B cell (primary cell): ENCODE results near the gene AGAP1. TPM values are rescaled to one million over a fixed set of nuclear protein-coding genes. Genes with fewer than 3 reads are reported as not detected.

Experiments
- ATAC-seq: fragments of 200-7000 bp; cut with Tn5 transposase; one replicate; pipeline ENCODE4 v1.10.0; 2021; ENCODE audit warnings: low read depth, mild to moderate bottlenecking, moderate number of reproducible peaks, moderate library complexity
- CTCF ChIA-PET: fragments of 350-600 bp; sonication (Branson Sonifier 250); formaldehyde crosslinking; loops from one replicate; lab custom pipeline; 2021; ENCODE audit warnings: antibody characterized with exemption, inconsistent platforms; lab: Charles Lee
- POLR2A ChIA-PET: fragments of 350-600 bp; sonication (Branson Sonifier 250); formaldehyde crosslinking; loops from one replicate; lab custom pipeline; 2021; ENCODE audit warnings: antibody characterized with exemption; lab: Charles Lee
- DNase-seq: peaks from one replicate; pipeline ENCODE4 v3.0.0; 2013
- H2AFZ ChIP-seq: 2 replicates; pipeline ENCODE4 v1.6.1; 2012; ENCODE audit warnings: mild to moderate bottlenecking, low read depth, low read length; ENCODE audit not compliant: insufficient read depth, poor library complexity, severe bottlenecking
- H3K27ac ChIP-seq, 2 donors: 1 replicate in 1 of 2; 2 replicates in 1 of 2; pipeline ENCODE4 v1.5.1; 2012 to 2013; ENCODE audit warnings: low read length in 2 of 2, mild to moderate bottlenecking in 2 of 2, moderate library complexity in 1 of 2
- H3K27me3 ChIP-seq, 4 experiments: fragments of 200-600 bp in 1 of 4; sonication (generic) in 1 of 4; replicated peaks in 1 of 4; 1 replicate in 2 of 4; 2 replicates in 2 of 4; pipeline versions ENCODE4 v1.6.1 to v1.7.0; 2013 to 2016; ENCODE audit warnings: low read length in 3 of 4, mild to moderate bottlenecking in 2 of 4, mixed read lengths in 1 of 4, moderate library complexity in 1 of 4; ENCODE audit not compliant: insufficient read depth in 4 of 4, control insufficient read depth in 3 of 4; ENCODE audit errors: control extremely low read depth in 1 of 4
- H3K36me3 ChIP-seq, 2 experiments: replicated peaks in 1 of 2; 1 replicate in 1 of 2; 2 replicates in 1 of 2; pipeline versions ENCODE4 v1.6.1 to v1.7.1; 2013; ENCODE audit warnings: low read length in 1 of 2; ENCODE audit not compliant: insufficient read depth in 2 of 2, control insufficient read depth in 1 of 2; ENCODE audit errors: control extremely low read depth in 1 of 2, extremely low read depth in 1 of 2
- H3K4me1 ChIP-seq, 2 donors: fragments of 200-600 bp in 1 of 2; sonication (generic) in 1 of 2; 1 replicate in 1 of 2; 2 replicates in 1 of 2; pipeline versions ENCODE4 v1.5.1 to v1.6.1; 2013 to 2017; ENCODE audit warnings: low read length in 2 of 2; ENCODE audit not compliant: control insufficient read depth in 2 of 2, insufficient read depth in 2 of 2
- H3K4me2 ChIP-seq: replicated peaks from 2 replicates; pipeline ENCODE3; 2012; ENCODE audit warnings: mild to moderate bottlenecking, low read depth, low read length; ENCODE audit not compliant: poor library complexity, severe bottlenecking
- H3K4me3 ChIP-seq, 5 experiments: fragments of 200-600 bp in 1 of 5; sonication (generic) in 1 of 5; 1 replicate in 3 of 5; 2 replicates in 2 of 5; pipeline versions ENCODE4 v1.5.1 to v1.7.0; 2011 to 2016; ENCODE audit warnings: low read length in 4 of 5, mild to moderate bottlenecking in 4 of 5, low read depth in 2 of 5, control low read depth in 1 of 5, moderate library complexity in 1 of 5; ENCODE audit not compliant: insufficient read depth in 1 of 5; ENCODE audit errors: control extremely low read depth in 1 of 5, extremely low read depth in 1 of 5
- H3K79me2 ChIP-seq: fragments of 200-600 bp; sonication (generic); one replicate; pipeline ENCODE4 v1.6.0; 2016; ENCODE audit warnings: low read length; ENCODE audit not compliant: control insufficient read depth, insufficient read depth
- H3K9ac ChIP-seq: fragments of 200-600 bp; sonication (generic); 2 replicates; pipeline ENCODE4 v1.6.1; 2017; ENCODE audit warnings: mild to moderate bottlenecking, low read length, moderate library complexity
- H3K9me3 ChIP-seq, 3 donors: one replicate each; pipeline versions ENCODE4 v1.6.1 to v1.7.1; 2013; ENCODE audit warnings: low read length in 2 of 3; ENCODE audit not compliant: control insufficient read depth in 2 of 3, insufficient read depth in 1 of 3; ENCODE audit errors: control extremely low read depth in 1 of 3
- H4K20me1 ChIP-seq: 2 replicates; pipeline ENCODE4 v1.6.0; 2012; ENCODE audit warnings: mild to moderate bottlenecking, low read length; ENCODE audit not compliant: insufficient read depth, control insufficient read depth, poor library complexity, severe bottlenecking
- H3K27ac Mint-ChIP-seq: one replicate; pipeline ENCODE4 v1.8.0; 2021; ENCODE audit warnings: mixed read lengths
- H3K27me3 Mint-ChIP-seq: one replicate; pipeline ENCODE4 v1.8.0; 2021; ENCODE audit warnings: mixed read lengths
- H3K4me1 Mint-ChIP-seq: one replicate; pipeline ENCODE4 v1.8.0; 2021; ENCODE audit warnings: mixed read lengths
- H3K4me3 Mint-ChIP-seq: one replicate; pipeline ENCODE4 v1.8.0; 2021; ENCODE audit warnings: mixed read lengths
- H3K9me3 Mint-ChIP-seq: one replicate; pipeline ENCODE4 v1.8.0; 2022; ENCODE audit warnings: mixed read lengths; ENCODE audit not compliant: insufficient read depth
- CTCF ChIP-seq: fragments of 200-600 bp; IDR thresholded peaks from one replicate; pipeline ENCODE4 v1.8.0; 2022; ENCODE audit warnings: antibody characterized with exemption, mild to moderate bottlenecking
- EZH2 ChIP-seq: IDR thresholded peaks from 2 replicates; pipeline ENCODE4 v1.6.1; 2012; ENCODE audit warnings: borderline replicate concordance, low read depth, mild to moderate bottlenecking, moderate library complexity, low read length; ENCODE audit not compliant: insufficient read depth, poor library complexity, severe bottlenecking
- WGBS: methylation state at CpG from one replicate; pipeline ENCODE4 v1.1.5; 2013; ENCODE audit warnings: missing lambda C conversion rate; ENCODE audit not compliant: insufficient coverage; 5-methylcytosine and 5-hydroxymethylcytosine counted together
- intact Hi-C: fragments of 100-400 bp; cut with micrococcal nuclease; formaldehyde crosslinking; loops from one replicate; pipeline ENCODE4 v1.10.0; 2022
- polyA plus RNA-seq: library from polyadenylated mRNA; depleted of rRNA; stranded (reverse); fragments of >200 nt; gene quantifications from 2 replicates; pipeline ENCODE4 v1.2.3, GENCODE V29; 2012
- total RNA-seq, 2 donors: library from RNA; stranded (reverse); fragments of 120-200 nt in 1 of 2; gene quantifications; 1 replicate in 1 of 2; 2 replicates in 1 of 2; pipeline versions ENCODE4 v1.2.3 to v1.2.4, GENCODE V29; 2013 to 2022

The AGAP1 gene
- total and polyA plus RNA-seq, 2 donors (not counting 1 experiment from before 2014, with no cell fraction given): 0.01 TPM; not detected in 1

GRCh38 chr2:235698028-235698427 lies 204.2 kb downstream of the AGAP1 start:
- Mint-ChIP-seq H3K4me1 (no peaks in the 10 kb centered on the region), H3K27me3 (peaks cover 4% of the 10 kb centered on the region), H3K27ac (no peak overlapping the region), H3K4me3 (no peak overlapping the region), H3K9me3 (no peaks in the 10 kb centered on the region)
- POLR2A ChIA-PET: no interaction called here
- peaks cover 0 to 4% (median 0%) of the 10 kb centered on the region in 3 donors for H3K9me3 ChIP-seq
- H2AFZ ChIP-seq: no peak overlapping the region
- ATAC-seq (no peak), DNase-seq (no peak)
- H3K27ac ChIP-seq: no peak overlapping the region
- CTCF ChIA-PET: no interaction called here
- no peaks in the 10 kb centered on the region for H3K79me2 ChIP-seq
- H3K36me3 ChIP-seq: no peaks in the 10 kb centered on the region
- 89% methylated on average over 5 of the region's 9 CpGs for WGBS
- H3K4me3 ChIP-seq: no peak overlapping the region
- no peak for TF ChIP-seq EZH2
- TF ChIP-seq CTCF: no peak
- H3K9ac ChIP-seq: no peak overlapping the region
- H3K27me3 ChIP-seq: no peaks in the 10 kb centered on the region
- H4K20me1 ChIP-seq: no peaks in the 10 kb centered on the region
- no peak overlapping the region for H3K4me2 ChIP-seq
- intact Hi-C loops: no loop called here
- no peaks in the 10 kb centered on the region for H3K4me1 ChIP-seq

DNA sequence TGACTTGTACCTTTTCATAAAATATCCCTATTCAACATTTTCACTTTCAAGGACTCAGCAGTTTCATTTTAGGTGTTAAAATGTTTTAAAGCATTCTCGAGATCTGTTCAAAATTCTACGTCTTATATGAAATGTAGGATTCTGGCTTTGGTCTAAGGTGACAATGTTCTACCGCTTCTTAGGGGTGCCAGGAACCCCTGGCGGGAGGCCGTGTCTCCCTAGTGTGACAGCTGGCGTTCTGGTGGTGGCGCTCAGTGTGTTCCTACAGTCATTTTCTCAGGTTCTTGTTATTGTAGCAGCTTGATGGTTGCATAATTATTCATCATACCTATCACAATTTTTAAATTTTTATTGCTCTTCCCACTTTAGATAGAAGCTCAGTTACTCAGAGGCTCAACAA lies 204.6 kb downstream of the AGAP1 start:
- POLR2A ChIA-PET: no interaction called here
- Mint-ChIP-seq H3K4me3 (no peak overlapping the region), H3K9me3 (no peaks in the 10 kb centered on the region), H3K27me3 (peaks cover 4% of the 10 kb centered on the region), H3K27ac (no peak overlapping the region), H3K4me1 (no peaks in the 10 kb centered on the region)
- ATAC-seq: no peak
- Histone ChIP-seq H3K9ac (no peak overlapping the region), H3K4me3 (no peak overlapping the region), H4K20me1 (no peaks in the 10 kb centered on the region), H3K27ac (no peak overlapping the region), H3K79me2 (no peaks in the 10 kb centered on the region), H3K4me2 (no peak overlapping the region), H3K27me3 (no peaks in the 10 kb centered on the region), H2AFZ (no peak overlapping the region), H3K36me3 (no peaks in the 10 kb centered on the region), H3K9me3 (peaks cover 0 to 7% (median 0%) of the 10 kb centered on the region in 3 donors), H3K4me1 (no peaks in the 10 kb centered on the region)
- WGBS: 95% methylated on average over 3 of the region's 7 CpGs
- intact Hi-C loops: no loop called here
- CTCF ChIA-PET: no interaction called here
- no peak for DNase-seq
- TF ChIP-seq CTCF (no peak), EZH2 (no peak)
